Fibroblast of lung (primary cell): ENCODE measurements around the gene PDGFB. TPM values are rescaled to one million over a fixed set of nuclear protein-coding genes. Genes with fewer than 3 reads are reported as not detected.

ENCODE experiments used
- DNase-seq, 2 donors: peaks; one replicate each; pipeline versions ENCODE4 v3.0.0 to v3.0.0-alpha.2; 2010; ENCODE audit warnings: low read depth in 2 of 2
- H2AFZ ChIP-seq: 2 replicates; pipeline ENCODE4 v1.5.1; 2012; ENCODE audit warnings: low read length, control low read depth, inconsistent platforms
- H3K27ac ChIP-seq: 2 replicates; pipeline ENCODE4 v1.5.1; 2011; ENCODE audit warnings: low read length, control low read depth; ENCODE audit not compliant: insufficient read depth
- H3K27me3 ChIP-seq: 2 replicates; pipeline ENCODE4 v1.5.1; 2011; ENCODE audit warnings: mild to moderate bottlenecking, low read length; ENCODE audit not compliant: control insufficient read depth, insufficient read depth
- H3K36me3 ChIP-seq: 2 replicates; pipeline ENCODE4 v1.5.1; 2011; ENCODE audit warnings: low read length; ENCODE audit not compliant: control insufficient read depth, insufficient read depth
- H3K4me1 ChIP-seq: 2 replicates; pipeline ENCODE4 v1.5.1; 2011; ENCODE audit warnings: low read length; ENCODE audit not compliant: control insufficient read depth, insufficient read depth; ENCODE audit errors: extremely low read depth
- H3K4me2 ChIP-seq: 2 replicates; pipeline ENCODE4 v1.5.1; 2011; ENCODE audit warnings: low read length, control low read depth; ENCODE audit not compliant: insufficient read depth; ENCODE audit errors: extremely low read depth
- H3K4me3 ChIP-seq, 4 experiments: fragments of 200-600 bp in 1 of 4; sonication (generic) in 1 of 4; replicated peaks in 1 of 4; 2 replicates each; pipeline ENCODE4 v1.5.1; 2011 to 2016; ENCODE audit warnings: low read length in 4 of 4, low read depth in 3 of 4, mild to moderate bottlenecking in 3 of 4, control low read depth in 2 of 4, inconsistent platforms in 1 of 4, mixed read lengths in 1 of 4; ENCODE audit not compliant: insufficient read depth in 1 of 4; ENCODE audit errors: control extremely low read depth in 1 of 4
- H3K79me2 ChIP-seq: 2 replicates; pipeline ENCODE4 v1.5.1; 2012; ENCODE audit warnings: mild to moderate bottlenecking, low read length, inconsistent platforms; ENCODE audit not compliant: control insufficient read depth, insufficient read depth
- H3K9ac ChIP-seq: 2 replicates; pipeline ENCODE4 v1.5.1; 2011; ENCODE audit warnings: mild to moderate bottlenecking, low read length, control low read depth; ENCODE audit not compliant: insufficient read depth
- H3K9me3 ChIP-seq: 2 replicates; pipeline ENCODE4 v1.5.1; 2012; ENCODE audit warnings: low read depth, low read length; ENCODE audit not compliant: control insufficient read depth, insufficient read depth
- H4K20me1 ChIP-seq: 2 replicates; pipeline ENCODE4 v1.5.1; 2011; ENCODE audit warnings: low read length; ENCODE audit not compliant: control insufficient read depth, insufficient read depth; ENCODE audit errors: extremely low read depth
- EZH2 ChIP-seq: IDR thresholded peaks from 2 replicates; pipeline ENCODE4 v1.5.1; 2012; ENCODE audit warnings: low read length, control low read depth, mild to moderate bottlenecking; ENCODE audit errors: missing control alignments
- polyA plus RNA-seq, 2 donors: library from polyadenylated mRNA; depleted of rRNA in 1 of 2; stranded (reverse) in 1 of 2; unstranded in 1 of 2; fragments of >200 nt; gene quantifications; 2 replicates each; pipeline ENCODE4 v1.2.1, GENCODE V29; 2011 to 2012; ENCODE audit warnings: missing spikeins in 1 of 2
- total RNA-seq: library from RNA; depleted of rRNA; stranded (reverse); fragments of >200 nt; gene quantifications from 2 replicates; pipeline ENCODE4 v1.2.1, GENCODE V29; 2014
- TF ChIP-seq, protein P1 (sequence below), 2 donors: IDR thresholded peaks in 1 of 2; conservative IDR thresholded peaks in 1 of 2; 1 replicate in 1 of 2; 2 replicates in 1 of 2; pipeline ENCODE4 v1.5.1; 2011 to 2012; ENCODE audit warnings: low read length in 2 of 2, control low read depth in 1 of 2, inconsistent platforms in 1 of 2, low read depth in 1 of 2, mild to moderate bottlenecking in 1 of 2

Gene PDGFB
- total and polyA plus RNA-seq, 2 donors (not counting 1 experiment from before 2014, with no cell fraction given), result under 0.01 to 0.50 TPM

DNA sequence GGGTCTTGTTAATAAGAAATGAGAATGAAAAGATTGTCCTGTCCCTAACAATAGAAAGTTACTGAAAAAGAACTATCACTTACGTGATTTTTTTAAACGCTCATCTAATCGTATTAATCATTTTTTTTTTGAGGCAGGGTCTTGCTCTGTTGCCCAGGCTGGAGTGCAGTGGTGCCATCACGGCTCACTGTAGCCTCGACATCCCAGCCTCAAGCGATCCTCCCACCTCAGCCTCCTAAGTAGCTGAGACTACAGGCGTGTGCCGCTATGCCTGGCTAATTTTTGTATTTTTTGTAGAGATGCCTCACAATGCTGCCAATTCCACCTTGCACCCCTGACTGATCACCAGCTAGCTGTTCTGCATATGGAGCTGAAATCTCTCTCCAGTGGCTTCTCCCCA lies 15.7 kb downstream of the PDGFB start:
- H3K4me3 ChIP-seq, result no peak overlapping the region
- H3K79me2 ChIP-seq, result no peaks in the 10 kb centered on the region
- no peak overlapping the region for H3K4me2 ChIP-seq
- TF ChIP-seq, protein P1, sequence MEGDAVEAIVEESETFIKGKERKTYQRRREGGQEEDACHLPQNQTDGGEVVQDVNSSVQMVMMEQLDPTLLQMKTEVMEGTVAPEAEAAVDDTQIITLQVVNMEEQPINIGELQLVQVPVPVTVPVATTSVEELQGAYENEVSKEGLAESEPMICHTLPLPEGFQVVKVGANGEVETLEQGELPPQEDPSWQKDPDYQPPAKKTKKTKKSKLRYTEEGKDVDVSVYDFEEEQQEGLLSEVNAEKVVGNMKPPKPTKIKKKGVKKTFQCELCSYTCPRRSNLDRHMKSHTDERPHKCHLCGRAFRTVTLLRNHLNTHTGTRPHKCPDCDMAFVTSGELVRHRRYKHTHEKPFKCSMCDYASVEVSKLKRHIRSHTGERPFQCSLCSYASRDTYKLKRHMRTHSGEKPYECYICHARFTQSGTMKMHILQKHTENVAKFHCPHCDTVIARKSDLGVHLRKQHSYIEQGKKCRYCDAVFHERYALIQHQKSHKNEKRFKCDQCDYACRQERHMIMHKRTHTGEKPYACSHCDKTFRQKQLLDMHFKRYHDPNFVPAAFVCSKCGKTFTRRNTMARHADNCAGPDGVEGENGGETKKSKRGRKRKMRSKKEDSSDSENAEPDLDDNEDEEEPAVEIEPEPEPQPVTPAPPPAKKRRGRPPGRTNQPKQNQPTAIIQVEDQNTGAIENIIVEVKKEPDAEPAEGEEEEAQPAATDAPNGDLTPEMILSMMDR (conservative IDR thresholded peaks at IDR 0.05 in 1 of 2, IDR thresholded peaks at IDR 0.05 in 1 of 2; ENCODE audit: low read depth in 1 of 2, low read length in 2 of 2), result no peak
- no peak for TF ChIP-seq EZH2
- H3K27ac ChIP-seq, result no peak overlapping the region
- peaks cover 1% of the 10 kb centered on the region for H3K4me1 ChIP-seq
- DNase-seq, result no peak
- no peaks in the 10 kb centered on the region for H3K9me3 ChIP-seq
- H3K9ac ChIP-seq, result no peak overlapping the region
- no peaks in the 10 kb centered on the region for H3K27me3 ChIP-seq
- no peaks in the 10 kb centered on the region for H4K20me1 ChIP-seq
- H2AFZ ChIP-seq, result no peak overlapping the region
- no peaks in the 10 kb centered on the region for H3K36me3 ChIP-seq

DNA sequence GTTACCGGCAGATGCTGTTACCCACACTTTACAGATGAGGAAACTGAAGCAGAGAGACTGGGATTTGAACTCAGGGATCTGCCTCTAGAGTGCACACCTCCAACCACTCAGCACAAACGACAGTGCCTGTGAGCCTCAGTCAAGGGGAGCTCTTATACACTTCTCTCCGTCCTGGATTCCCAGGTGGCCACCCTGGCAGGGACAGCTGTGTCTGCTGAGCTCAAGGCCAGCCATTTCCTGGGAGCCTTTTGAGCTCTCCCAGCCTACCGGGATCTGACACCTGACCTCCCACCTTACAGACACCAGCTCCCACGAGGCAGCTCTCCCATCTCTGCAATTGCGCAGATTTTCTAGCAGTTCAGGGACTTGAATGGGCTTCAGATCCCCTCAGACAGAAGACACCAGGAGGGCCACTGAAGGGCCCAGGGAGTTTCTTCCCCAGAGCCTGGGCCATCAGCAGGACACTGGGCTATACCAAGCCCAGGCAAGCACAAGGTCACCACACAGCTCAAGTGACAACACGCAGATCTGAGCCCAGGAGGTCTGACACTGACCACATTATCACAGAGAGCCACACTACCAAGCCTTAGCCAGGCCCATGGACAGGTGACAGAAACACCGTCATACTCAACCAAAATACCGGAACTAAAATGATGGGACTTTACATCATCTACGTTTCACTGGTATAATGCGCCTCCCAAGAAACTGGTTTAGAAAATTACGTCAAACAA lies 17.1 kb downstream of the PDGFB start:
- no peaks in the 10 kb centered on the region for H3K36me3 ChIP-seq
- no peaks in the 10 kb centered on the region for H3K79me2 ChIP-seq
- H3K9ac ChIP-seq, result no peak overlapping the region
- no peak overlapping the region for H2AFZ ChIP-seq
- H3K4me2 ChIP-seq, result no peak overlapping the region
- H3K27ac ChIP-seq, result no peak overlapping the region
- H4K20me1 ChIP-seq, result no peaks in the 10 kb centered on the region
- TF ChIP-seq, protein P1 (conservative IDR thresholded peaks at IDR 0.05 in 1 of 2, IDR thresholded peaks at IDR 0.05 in 1 of 2; ENCODE audit: low read depth in 1 of 2, low read length in 2 of 2), result no peak
- TF ChIP-seq EZH2, result no peak
- no peaks in the 10 kb centered on the region for H3K9me3 ChIP-seq
- H3K4me1 ChIP-seq, result no peaks in the 10 kb centered on the region
- H3K4me3 ChIP-seq, result no peak overlapping the region
- DNase-seq, result no peak
- H3K27me3 ChIP-seq, result peaks cover 2% of the 10 kb centered on the region

DNA sequence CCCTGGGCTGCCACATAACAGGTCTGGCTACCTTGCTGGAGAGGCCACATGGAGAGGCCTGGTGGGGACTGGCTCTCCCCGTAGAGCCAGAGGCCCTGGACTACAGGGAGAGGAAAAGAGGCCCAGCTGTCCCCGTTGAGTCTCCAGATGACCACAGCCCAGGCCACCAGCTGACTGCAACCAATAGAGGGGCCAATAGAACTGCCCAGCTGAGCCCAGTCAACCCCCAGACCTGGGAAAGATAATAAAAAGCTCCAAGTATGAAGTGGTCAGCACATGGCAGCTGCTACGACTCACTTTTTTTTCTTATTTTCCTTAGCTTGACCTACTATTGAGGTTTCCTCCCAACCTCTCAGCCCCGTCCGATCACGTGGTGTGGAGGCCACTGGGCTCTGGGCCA lies 18.4 kb downstream of the PDGFB start:
- Histone ChIP-seq H3K27me3 (peaks cover 8% of the 10 kb centered on the region), H3K4me1 (no peaks in the 10 kb centered on the region), H3K27ac (no peak overlapping the region), H3K79me2 (no peaks in the 10 kb centered on the region), H3K4me2 (no peak overlapping the region), H3K9ac (no peak overlapping the region), H2AFZ (no peak overlapping the region), H3K9me3 (no peaks in the 10 kb centered on the region), H3K4me3 (no peak overlapping the region), H4K20me1 (no peaks in the 10 kb centered on the region), H3K36me3 (no peaks in the 10 kb centered on the region)
- no peak for DNase-seq
- no peak for TF ChIP-seq EZH2
- TF ChIP-seq, protein P1 (conservative IDR thresholded peaks at IDR 0.05 in 1 of 2, IDR thresholded peaks at IDR 0.05 in 1 of 2; ENCODE audit: low read depth in 1 of 2, low read length in 2 of 2), result no peak
